ENCODE data around the gene PCSK6.

DNA sequence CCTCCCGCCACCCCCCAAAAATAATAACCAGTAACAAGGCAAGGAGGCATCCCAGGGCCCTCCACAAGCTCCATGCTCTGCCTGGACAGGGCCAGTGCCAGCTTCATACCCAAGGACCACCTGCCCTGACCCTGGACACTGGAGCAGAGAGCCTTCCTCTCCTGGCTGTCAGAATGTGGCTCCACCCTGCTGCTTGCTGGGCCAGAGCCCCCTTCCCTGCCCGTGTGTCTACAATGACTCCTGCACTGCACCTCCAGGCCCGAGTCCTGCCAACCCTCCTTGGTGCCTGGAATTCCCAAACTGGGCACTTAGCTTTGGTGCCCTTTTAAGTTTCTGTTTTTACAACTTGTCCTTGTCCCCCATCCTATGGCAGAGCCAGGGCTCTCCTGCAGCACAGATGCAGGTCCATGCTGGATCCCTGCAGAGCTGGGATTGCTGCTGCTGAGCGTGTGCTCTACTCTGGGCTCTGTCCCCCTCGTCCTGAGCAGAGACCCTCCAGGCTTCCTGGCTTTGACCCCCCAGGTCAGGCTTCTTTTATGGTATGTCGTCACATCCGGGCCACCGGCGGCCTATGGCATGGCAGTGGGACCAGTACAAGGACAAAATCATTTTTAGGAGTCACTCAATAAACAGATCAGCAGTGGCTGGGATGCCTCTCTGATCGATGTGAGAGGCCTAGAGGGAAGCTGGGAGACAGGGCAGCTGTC, 183.0 kb downstream of the PCSK6 start:
- no peak for TF ChIP-seq EZH2 (IDR thresholded peaks at IDR 0.05; ENCODE audit: insufficient read depth, poor library complexity, severe bottlenecking)
- TF ChIP-seq EZH2phosphoT487 (IDR thresholded peaks at IDR 0.05; ENCODE audit: insufficient read depth, low read depth) = no peak
